Testis (tissue), 3 donors: ENCODE data around the gene MAP1LC3C. TPM values are rescaled to one million over a fixed set of nuclear protein-coding genes. Genes with fewer than 3 reads are reported as not detected.

Experiments used
- DNase-seq: peaks from one replicate; pipeline ENCODE4 v3.0.0-alpha.2; 2019
- H3K27ac ChIP-seq, 2 donors: fragments of 200-600 bp; sonication (generic); one replicate each; pipeline ENCODE4 v1.5.1; 2019
- H3K27me3 ChIP-seq: fragments of 200-600 bp; sonication (generic); one replicate; pipeline ENCODE4 v1.5.1; 2019
- H3K36me3 ChIP-seq: fragments of 200-600 bp; sonication (generic); one replicate; pipeline ENCODE4 v1.5.1; 2017; ENCODE audit warnings: low read depth; ENCODE audit errors: missing control alignments
- H3K4me1 ChIP-seq: fragments of 200-600 bp; sonication (generic); one replicate; pipeline ENCODE4 v1.5.1; 2019
- H3K4me3 ChIP-seq, 2 donors: fragments of 200-600 bp; sonication (generic); one replicate each; pipeline ENCODE4 v1.5.1; 2017 to 2019
- H3K9me3 ChIP-seq: fragments of 200-600 bp; sonication (generic); one replicate; pipeline ENCODE4 v1.5.1; 2017
- CTCF ChIP-seq, 3 experiments: fragments of 450-650 bp in 2 of 3; fragments of 200-600 bp in 1 of 3; sonication (generic) in 1 of 3; IDR thresholded peaks; one replicate each; pipeline ENCODE4 v1.5.1; 2016 to 2019; ENCODE audit warnings: antibody characterized with exemption in 3 of 3, mild to moderate bottlenecking in 2 of 3, moderate library complexity in 1 of 3
- POLR2A ChIP-seq: fragments of 450-650 bp; IDR thresholded peaks from one replicate; pipeline ENCODE4 v1.6.1; 2017; ENCODE audit warnings: antibody characterized with exemption, mild to moderate bottlenecking, moderate library complexity
- WGBS, 2 donors: methylation state at CpG; one replicate each; pipeline ENCODE4 v1.1.5; 2018; 5-methylcytosine and 5-hydroxymethylcytosine counted together
- intact Hi-C: fragments of 100-400 bp; cut with DNase I; formaldehyde crosslinking; loops from one replicate; pipeline ENCODE4 v1.15.1; 2023; ENCODE audit warnings: low total_unique reads
- polyA plus RNA-seq: library from polyadenylated mRNA; stranded (reverse); fragments of 350-450 nt; fragmentation: Illumina TruSeq; extraction: RNeasy Lipid Tissue Mini Kit (QIAGEN cat#74804); gene quantifications from one replicate; pipeline ENCODE4 v1.2.3, GENCODE V29; 2014; ENCODE audit warnings: low read depth, low replicate concordance; ENCODE audit not compliant: insufficient read depth
- total RNA-seq, 2 donors: library from RNA; depleted of rRNA; stranded (reverse); fragments of >200 nt; gene quantifications; one replicate each; pipeline ENCODE4 v1.2.3, GENCODE V29; 2016

Gene MAP1LC3C
- total and polyA plus RNA-seq, 3 donors from 2014 or later, result 0.50 to 0.65 (median 0.63) TPM

DNA sequence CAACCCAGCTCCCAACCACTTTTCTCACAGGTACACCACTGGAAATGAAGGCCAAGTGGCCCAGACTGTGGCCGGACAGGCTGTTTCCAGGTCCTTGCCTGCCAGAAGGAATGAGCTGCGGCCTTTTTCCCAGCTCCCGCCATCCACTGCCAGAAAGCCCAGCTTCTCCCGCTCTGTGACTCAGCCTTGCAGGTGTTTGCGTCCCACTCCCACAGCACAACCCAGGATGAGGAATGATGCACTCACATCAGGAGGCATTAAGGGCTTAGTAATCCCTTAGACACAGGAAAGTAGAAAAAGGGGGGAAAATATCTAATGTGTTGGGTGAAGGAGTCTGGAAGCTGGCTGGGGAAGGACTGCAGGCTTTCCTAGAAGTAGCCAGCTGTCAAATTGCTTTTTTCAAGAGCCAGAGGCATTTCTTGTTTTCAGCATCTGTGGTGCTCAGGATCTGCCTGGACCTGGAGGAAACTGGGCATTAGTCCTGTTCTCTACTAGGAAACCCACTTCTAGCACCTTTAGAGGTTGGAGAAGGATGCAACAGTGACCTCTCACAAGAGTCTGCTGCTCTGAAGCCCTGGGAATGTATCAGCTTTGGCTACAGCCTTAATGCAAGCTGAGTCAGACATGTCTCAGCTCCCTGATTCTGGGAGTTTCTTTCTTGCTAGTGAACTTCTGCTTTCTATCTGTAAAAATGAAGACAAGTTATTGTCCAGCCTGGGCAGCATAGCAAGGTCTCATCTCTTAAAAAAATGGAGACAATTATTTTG lies 13.2 kb upstream of the MAP1LC3C start:
- H3K27ac ChIP-seq, result no peak overlapping the region
- 89 to 92% methylated on average over 5 of the region's 5 CpGs for WGBS, 2 donors
- DNase-seq, result no peak
- H3K27me3 ChIP-seq, result no peaks in the 10 kb centered on the region
- H3K9me3 ChIP-seq, result no peaks in the 10 kb centered on the region
- no peak for TF ChIP-seq POLR2A
- TF ChIP-seq CTCF (IDR thresholded peaks at IDR 0.05), result no peak
- no peak overlapping the region for H3K4me3 ChIP-seq
- H3K4me1 ChIP-seq, result no peaks in the 10 kb centered on the region
- H3K36me3 ChIP-seq, result no peaks in the 10 kb centered on the region
- intact Hi-C loops, result no loop called here

DNA sequence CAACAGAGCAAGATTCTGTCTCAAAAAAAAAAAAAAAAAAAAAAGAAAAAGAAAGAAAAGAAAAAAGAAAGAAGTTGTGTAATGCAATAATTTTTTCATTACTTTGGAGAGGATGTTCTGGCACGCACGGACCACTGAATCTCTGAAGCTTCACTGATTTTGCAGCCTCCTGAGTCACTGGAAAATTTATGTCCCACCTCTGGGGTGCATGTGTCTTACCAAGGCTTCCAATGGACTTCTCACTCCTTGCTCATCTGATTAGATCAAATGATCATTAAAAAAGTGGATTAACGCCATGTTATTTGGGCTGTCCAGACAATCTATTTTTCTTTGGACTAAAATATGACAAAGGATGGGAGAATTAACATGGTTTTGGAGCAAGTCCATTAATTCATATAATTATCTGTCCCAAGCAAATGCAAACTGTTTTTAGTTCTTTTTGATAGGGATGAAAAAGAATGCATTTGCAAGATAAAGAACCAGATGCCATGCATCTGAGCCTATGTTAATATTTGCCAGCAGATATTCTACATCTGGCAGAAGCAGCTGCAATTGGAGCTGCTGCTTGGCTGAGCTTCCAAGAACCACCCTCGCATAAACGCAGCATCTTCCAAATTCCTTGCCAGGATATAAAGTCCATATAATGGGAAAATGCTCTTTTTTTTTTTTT lies 10.1 kb upstream of the MAP1LC3C start:
- intact Hi-C loops, result no loop called here
- no peaks in the 10 kb centered on the region for H3K27me3 ChIP-seq

GRCh38 chr1:242006976-242007375 lies 8.1 kb upstream of the MAP1LC3C start:
- no peaks in the 10 kb centered on the region for H3K27me3 ChIP-seq
- H3K4me3 ChIP-seq, result no peak overlapping the region
- no peaks in the 10 kb centered on the region for H3K4me1 ChIP-seq
- WGBS, 2 donors, result 92 to 94% methylated on average over 3 of the region's 3 CpGs
- intact Hi-C loops, result no loop called here
- no peaks in the 10 kb centered on the region for H3K36me3 ChIP-seq
- H3K9me3 ChIP-seq, result no peaks in the 10 kb centered on the region
- DNase-seq, result no peak
- TF ChIP-seq CTCF (IDR thresholded peaks at IDR 0.05) (no peak), POLR2A (no peak)
- H3K27ac ChIP-seq, result no peak overlapping the region

More for the DNA sequence above, 10.1 kb upstream of the MAP1LC3C start:
- Histone ChIP-seq H3K4me1 (no peaks in the 10 kb centered on the region), H3K27ac (no peak overlapping the region), H3K9me3 (no peaks in the 10 kb centered on the region), H3K4me3 (no peak overlapping the region), H3K36me3 (no peaks in the 10 kb centered on the region)
- 53 to 57% methylated on average over 5 of the region's 5 CpGs for WGBS, 2 donors
- no peak for TF ChIP-seq CTCF (IDR thresholded peaks at IDR 0.05)
- DNase-seq, result no peak

DNA sequence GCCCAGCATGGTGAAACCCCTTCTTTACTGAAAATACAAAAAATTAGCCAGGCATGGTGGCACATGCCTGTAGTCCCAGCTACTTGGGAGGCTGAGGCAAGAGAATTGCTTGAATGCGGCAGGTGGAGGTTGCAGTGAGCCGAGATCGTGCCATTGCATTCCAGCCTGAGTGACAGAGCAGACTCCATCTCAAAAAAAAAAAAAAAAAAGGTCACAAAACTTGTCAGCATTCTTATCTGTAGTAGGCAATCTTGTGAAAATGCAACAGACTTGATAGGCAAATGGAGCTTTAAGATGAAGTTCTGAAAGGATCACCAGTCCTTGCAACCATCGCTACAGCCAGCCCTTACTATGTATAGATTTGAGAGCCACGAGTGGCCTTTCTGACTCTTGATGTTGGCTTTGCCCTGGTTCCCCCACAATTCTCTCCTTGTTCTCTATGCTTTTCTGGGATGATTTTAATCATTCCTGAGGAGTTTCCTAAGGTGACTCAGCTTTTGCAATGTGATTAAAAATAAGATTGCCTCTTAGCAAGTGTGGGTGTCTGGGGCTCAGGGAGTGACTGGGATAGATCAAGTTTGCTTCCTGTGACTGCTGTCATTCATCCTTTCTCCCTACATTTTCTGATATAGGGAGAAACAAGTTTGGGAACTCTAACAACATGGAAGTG lies 7.1 kb upstream of the MAP1LC3C start:
- WGBS, 2 donors, result 80 to 90% methylated on average over 5 of the region's 5 CpGs
- intact Hi-C loops, result no loop called here

More for the DNA sequence above, 7.1 kb upstream of the MAP1LC3C start:
- H3K27ac ChIP-seq, result no peak overlapping the region
- DNase-seq, result no peak
- no peaks in the 10 kb centered on the region for H3K9me3 ChIP-seq
- TF ChIP-seq CTCF (IDR thresholded peaks at IDR 0.05) (no peak), POLR2A (no peak)
- H3K36me3 ChIP-seq, result no peaks in the 10 kb centered on the region
- H3K27me3 ChIP-seq, result no peaks in the 10 kb centered on the region
- H3K4me3 ChIP-seq, result no peak overlapping the region
- H3K4me1 ChIP-seq, result no peaks in the 10 kb centered on the region
